IMR-90 (cell line): ENCODE measurements around the gene SLC22A25. TPM values are rescaled to one million over a fixed set of nuclear protein-coding genes. Genes with fewer than 3 reads are reported as not detected.

ENCODE experiments used
- ATAC-seq: fragments of 200-7000 bp; cut with Tn5 transposase; 2 replicates; pipeline ENCODE4 v1.9.1; 2020; ENCODE audit warnings: low read depth, mild to moderate bottlenecking, moderate library complexity
- Bru-seq: library from RNA; stranded (reverse); fragments of 400-500 nt; gene quantifications from one replicate; lab custom pipeline; 2021; lab: Mats Ljungman, UMichigan
- BruChase-seq, 2 experiments: library from RNA; stranded (reverse); fragments of 400-500 nt; gene quantifications; one replicate each; lab custom pipeline; 2021; lab: Mats Ljungman, UMichigan
- BruUV-seq: library from RNA; stranded (reverse); fragments of 400-500 nt; replicated peaks from 2 replicates; lab custom pipeline; 2021; lab: Mats Ljungman, UMichigan
- CTCF ChIA-PET: fragments of 300-600 bp; formaldehyde crosslinking; extraction: SDS; loops from one replicate; lab custom pipeline; 2021; ENCODE audit warnings: antibody characterized with exemption; lab: Yijun Ruan, JAX
- POLR2A ChIA-PET: fragments of 300-600 bp; sonication (Branson Sonifier 250); formaldehyde crosslinking; loops from one replicate; lab custom pipeline; 2022; ENCODE audit warnings: antibody characterized with exemption; ENCODE audit not compliant: unreplicated experiment; lab: Charles Lee
- DNase-seq: peaks from one replicate; pipeline ENCODE4 v3.0.0; 2013
- H2AFZ ChIP-seq: replicated peaks from 2 replicates; pipeline ENCODE3; 2013; ENCODE audit warnings: low read length, mild to moderate bottlenecking; ENCODE audit not compliant: poor library complexity
- H2AK5ac ChIP-seq: 2 replicates; pipeline ENCODE4 v1.6.1; 2013; ENCODE audit warnings: low read depth, low read length, inconsistent platforms
- H2AK9ac ChIP-seq: replicated peaks from 2 replicates; pipeline ENCODE3; 2013; ENCODE audit warnings: mild to moderate bottlenecking, low read depth, low read length, moderate library complexity; ENCODE audit not compliant: poor library complexity
- H2BK120ac ChIP-seq: 2 replicates; pipeline ENCODE4 v1.6.1; 2013; ENCODE audit warnings: low read depth, low read length, inconsistent platforms
- H2BK15ac ChIP-seq: 3 replicates; pipeline ENCODE4 v1.6.1; 2013; ENCODE audit warnings: low read depth, low read length, inconsistent platforms
- H2BK20ac ChIP-seq: 2 replicates; pipeline ENCODE4 v1.6.1; 2013; ENCODE audit warnings: low read depth, mild to moderate bottlenecking, inconsistent platforms, low read length, moderate library complexity
- H2BK5ac ChIP-seq: 2 replicates; pipeline ENCODE4 v1.6.1; 2013; ENCODE audit warnings: mild to moderate bottlenecking, low read depth, low read length, inconsistent platforms; ENCODE audit not compliant: poor library complexity, severe bottlenecking
- H3K14ac ChIP-seq: replicated peaks from 2 replicates; pipeline ENCODE4 v1.6.1; 2013; ENCODE audit warnings: low read depth, low read length, inconsistent platforms
- H3K18ac ChIP-seq: 2 replicates; pipeline ENCODE4 v1.6.1; 2013; ENCODE audit warnings: low read depth, low read length, control low read depth
- H3K23ac ChIP-seq: 2 replicates; pipeline ENCODE4 v1.6.1; 2013; ENCODE audit warnings: low read depth, low read length, inconsistent platforms
- H3K27ac ChIP-seq: 2 replicates; pipeline ENCODE4 v1.5.1; 2013; ENCODE audit warnings: mild to moderate bottlenecking, control low read depth, low read length; ENCODE audit not compliant: insufficient read depth
- H3K27me3 ChIP-seq: 2 replicates; pipeline ENCODE4 v1.6.1; 2013; ENCODE audit warnings: low read length; ENCODE audit not compliant: control insufficient read depth, insufficient read depth
- H3K36me3 ChIP-seq: 2 replicates; pipeline ENCODE4 v1.6.1; 2013; ENCODE audit warnings: low read length, mixed read lengths; ENCODE audit not compliant: control insufficient read depth, insufficient read depth
- H3K4ac ChIP-seq: 2 replicates; pipeline ENCODE4 v1.6.1; 2013; ENCODE audit warnings: low read depth, low read length, inconsistent platforms
- H3K4me1 ChIP-seq: 2 replicates; pipeline ENCODE4 v1.6.1; 2013; ENCODE audit warnings: low read length, mixed read lengths; ENCODE audit not compliant: control insufficient read depth, insufficient read depth
- H3K4me2 ChIP-seq: 2 replicates; pipeline ENCODE4 v1.6.1; 2013; ENCODE audit warnings: low read depth, mild to moderate bottlenecking, control low read depth, low read length, moderate library complexity
- H3K4me3 ChIP-seq: 2 replicates; pipeline ENCODE4 v1.5.1; 2013; ENCODE audit warnings: low read depth, mild to moderate bottlenecking, control low read depth, low read length, moderate library complexity; ENCODE audit not compliant: insufficient read depth
- H3K56ac ChIP-seq: 2 replicates; pipeline ENCODE4 v1.6.1; 2013; ENCODE audit warnings: low read length, inconsistent platforms; ENCODE audit not compliant: insufficient read depth; ENCODE audit errors: extremely low read depth
- H3K79me1 ChIP-seq, 2 experiments: 2 replicates each; pipeline ENCODE4 v1.6.1; 2013; ENCODE audit warnings: low read length in 2 of 2, inconsistent platforms in 1 of 2, low read depth in 1 of 2
- H3K9ac ChIP-seq: 2 replicates; pipeline ENCODE4 v1.6.1; 2013; ENCODE audit warnings: low read depth, low read length, control low read depth
- H3K9me1 ChIP-seq: 2 replicates; pipeline ENCODE4 v1.6.1; 2013; ENCODE audit warnings: low read length, inconsistent platforms; ENCODE audit not compliant: insufficient read depth
- H3K9me3 ChIP-seq: 2 replicates; pipeline ENCODE4 v1.6.1; 2013; ENCODE audit warnings: low read length; ENCODE audit not compliant: control insufficient read depth, insufficient read depth
- H4K20me1 ChIP-seq: 2 replicates; pipeline ENCODE4 v1.6.1; 2013; ENCODE audit warnings: low read length, inconsistent platforms; ENCODE audit not compliant: insufficient read depth
- H4K5ac ChIP-seq: 2 replicates; pipeline ENCODE4 v1.6.1; 2013; ENCODE audit warnings: mild to moderate bottlenecking, low read depth, low read length, control low read depth
- H4K8ac ChIP-seq, 2 experiments: 2 replicates each; pipeline ENCODE4 v1.6.1; 2013; ENCODE audit warnings: low read depth in 2 of 2, low read length in 2 of 2, control low read depth in 1 of 2, inconsistent platforms in 1 of 2
- H4K91ac ChIP-seq: 2 replicates; pipeline ENCODE4 v1.6.1; 2013; ENCODE audit warnings: low read depth, low read length, inconsistent platforms; ENCODE audit not compliant: insufficient read depth
- BHLHE40 ChIP-seq: fragments of 150-350 bp; IDR thresholded peaks from 2 replicates; pipeline ENCODE4 v1.6.1; 2016; ENCODE audit warnings: mild to moderate bottlenecking, low read depth, low read length
- CEBPB ChIP-seq: IDR thresholded peaks from 2 replicates; pipeline ENCODE4 v1.6.1; 2012; ENCODE audit warnings: low read depth, low read length, improper control_type of control experiment
- CHD1 ChIP-seq: IDR thresholded peaks from 2 replicates; pipeline ENCODE4 v1.6.1; 2012; ENCODE audit warnings: low read depth, low read length, improper control_type of control experiment
- CTCF ChIP-seq: conservative IDR thresholded peaks from 2 replicates; pipeline ENCODE4 v1.5.1; 2012; ENCODE audit warnings: mild to moderate bottlenecking, low read depth, low read length, improper control_type of control experiment
- ELK1 ChIP-seq: fragments of 150-350 bp; IDR thresholded peaks from 2 replicates; pipeline ENCODE4 v1.6.1; 2016; ENCODE audit warnings: low read depth, mild to moderate bottlenecking, low read length, moderate library complexity, borderline replicate concordance
- FOS ChIP-seq: fragments of 150-350 bp; IDR thresholded peaks from 2 replicates; pipeline ENCODE4 v1.6.1; 2016; ENCODE audit warnings: low read depth, low read length
- MAFK ChIP-seq: IDR thresholded peaks from 2 replicates; pipeline ENCODE4 v1.6.1; 2012; ENCODE audit warnings: low read depth, low read length, improper control_type of control experiment
- MXI1 ChIP-seq: IDR thresholded peaks from 2 replicates; pipeline ENCODE4 v1.6.1; 2012; ENCODE audit warnings: low read depth, mild to moderate bottlenecking, low read length, moderate library complexity, borderline replicate concordance
- NFE2L2 ChIP-seq: fragments of 150-350 bp; IDR thresholded peaks from 2 replicates; pipeline ENCODE4 v1.6.1; 2016; ENCODE audit warnings: low read depth, mild to moderate bottlenecking, low read length
- POLR2A ChIP-seq: IDR thresholded peaks from 2 replicates; pipeline ENCODE4 v1.6.1; 2012; ENCODE audit warnings: mild to moderate bottlenecking, low read depth, low read length
- RAD21 ChIP-seq: IDR thresholded peaks from 2 replicates; pipeline ENCODE4 v1.6.1; 2012; ENCODE audit warnings: low read length, improper control_type of control experiment
- RCOR1 ChIP-seq: IDR thresholded peaks from 2 replicates; pipeline ENCODE4 v1.6.1; 2012; ENCODE audit warnings: mild to moderate bottlenecking, low read length, improper control_type of control experiment; ENCODE audit not compliant: insufficient replicate concordance
- RFX5 ChIP-seq: IDR thresholded peaks from 2 replicates; pipeline ENCODE4 v1.8.0; 2012; ENCODE audit warnings: low read depth, mild to moderate bottlenecking, low read length, moderate library complexity
- SMC3 ChIP-seq: fragments of 150-350 bp; IDR thresholded peaks from 2 replicates; pipeline ENCODE4 v1.6.1; 2016; ENCODE audit warnings: low read depth, mild to moderate bottlenecking, antibody characterized with exemption, low read length, moderate library complexity
- WGBS, 2 experiments: methylation state at CpG; one replicate each; pipeline versions ENCODE4 v1.1.5 to v1.1.7; 2013; ENCODE audit warnings: missing lambda C conversion rate in 2 of 2; ENCODE audit not compliant: insufficient read length in 1 of 2; ENCODE audit errors: extremely low coverage in 2 of 2; 5-methylcytosine and 5-hydroxymethylcytosine counted together
- dilution Hi-C: fragments of 300-500 bp; cut with HindIII; formaldehyde crosslinking; loops from one replicate; pipeline ENCODE4 v1.14.3; 2018; ENCODE audit warnings: low sequenced_read_pairs; ENCODE audit not compliant: unreplicated experiment
- in situ Hi-C: fragments of 300-500 bp; cut with MboI; formaldehyde crosslinking; loops from 3 replicates; pipeline ENCODE4 v1.14.3; 2019; ENCODE audit warnings: low sequenced_read_pairs, inconsistent platforms, mixed read lengths
- intact Hi-C: fragments of 100-400 bp; cut with micrococcal nuclease; formaldehyde crosslinking; loops from 2 replicates; pipeline ENCODE4 v1.10.0; 2022
- long read RNA-seq: library from polyadenylated mRNA; unstranded; transcript quantifications from one replicate; pipeline ENCODE4 v2.0.0, GENCODE V29; 2021; ENCODE audit not compliant: unreplicated experiment
- polyA plus RNA-seq, 3 experiments: library from polyadenylated mRNA; depleted of rRNA; stranded (reverse); fragments of >200 nt; gene quantifications; 2 replicates each; pipeline ENCODE4 v1.2.3, GENCODE V29; 2012; ENCODE audit warnings: low replicate concordance in 1 of 3
- total RNA-seq: library from RNA; depleted of rRNA; stranded (reverse); fragments of >200 nt; gene quantifications from 2 replicates; pipeline ENCODE4 v1.2.3, GENCODE V29; 2012; rRNA removed
- TF ChIP-seq, protein P1 (sequence below): fragments of 150-350 bp; IDR thresholded peaks from 2 replicates; pipeline ENCODE4 v1.6.1; 2017; ENCODE audit warnings: mild to moderate bottlenecking, antibody characterized with exemption, low read length, low read depth

The SLC22A25 gene
- total RNA-seq (not detected in 2 replicates), polyA plus RNA-seq (2012; rRNA removed) (not detected in 2 replicates), Bru-seq, nascent RNA (not detected), BruChase-seq, experiment 1, labeled RNA remaining after a 6-hour chase (not detected), BruChase-seq, experiment 2, labeled RNA remaining after a 2-hour chase (not detected)
- not detected in 2 replicates for polyA plus RNA-seq (2012; cell fraction: cytosol; rRNA removed)
- polyA plus RNA-seq (2012; cell fraction: nucleus; rRNA removed; ENCODE audit: low replicate concordance), result not detected in 2 replicates
- long read RNA-seq, result 0 reads

DNA sequence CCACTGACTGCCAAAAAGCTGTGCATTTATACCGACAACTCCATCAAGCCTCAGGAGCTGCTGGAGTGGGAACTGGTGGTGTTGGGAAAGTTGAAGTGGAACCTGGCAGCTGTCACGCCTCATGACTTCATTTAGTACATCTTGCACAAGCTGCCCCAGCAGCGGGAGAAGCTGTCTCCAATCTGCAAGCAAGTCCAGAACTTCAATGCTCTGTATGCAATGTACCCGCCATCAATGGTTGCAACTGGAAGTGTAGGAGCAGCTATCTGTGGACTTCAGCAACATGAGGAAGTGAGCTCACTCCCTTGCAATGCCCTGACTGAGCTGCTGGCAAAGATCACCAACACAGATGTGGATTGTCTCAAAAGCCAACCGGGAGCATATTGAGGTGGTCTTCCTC, at the start of gene SLC22A25:
TSS of gene SLC22A25 (minus strand) at position 67 of the 400 bp plus-strand sequence. CDS start 13,947 bp downstream, outside the sequence.
- no peak for TF ChIP-seq CEBPB
- TF ChIP-seq RFX5, result no peak
- TF ChIP-seq ELK1, result no peak
- no peak for TF ChIP-seq MAFK
- no peak for TF ChIP-seq MXI1
- TF ChIP-seq CHD1, result no peak
- TF ChIP-seq RAD21, result no peak
- TF ChIP-seq BHLHE40, result no peak
- no peak for TF ChIP-seq NFE2L2
- no peak for TF ChIP-seq RCOR1
- TF ChIP-seq POLR2A, result no peak
- TF ChIP-seq, protein P1, sequence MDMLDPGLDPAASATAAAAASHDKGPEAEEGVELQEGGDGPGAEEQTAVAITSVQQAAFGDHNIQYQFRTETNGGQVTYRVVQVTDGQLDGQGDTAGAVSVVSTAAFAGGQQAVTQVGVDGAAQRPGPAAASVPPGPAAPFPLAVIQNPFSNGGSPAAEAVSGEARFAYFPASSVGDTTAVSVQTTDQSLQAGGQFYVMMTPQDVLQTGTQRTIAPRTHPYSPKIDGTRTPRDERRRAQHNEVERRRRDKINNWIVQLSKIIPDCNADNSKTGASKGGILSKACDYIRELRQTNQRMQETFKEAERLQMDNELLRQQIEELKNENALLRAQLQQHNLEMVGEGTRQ, result no peak
- no peak for TF ChIP-seq CTCF
- TF ChIP-seq SMC3, result no peak
- no peak for TF ChIP-seq FOS
- Histone ChIP-seq H2BK15ac (no peak within 1 kb of the TSS), H3K4ac (no peak within 1 kb of the TSS), H3K23ac (no peak within 1 kb of the TSS), H3K79me1 (no peaks in the 10 kb centered on the region), H4K5ac (no peak within 1 kb of the TSS), H3K9ac (no peak within 1 kb of the TSS), H4K91ac (no peak within 1 kb of the TSS), H3K36me3 (no peaks in the 10 kb centered on the region), H3K4me3 (no peak within 1 kb of the TSS), H2BK20ac (no peak within 1 kb of the TSS), H2AFZ (no peak within 1 kb of the TSS), H3K9me3 (no peaks in the 10 kb centered on the region), H2BK120ac (no peak within 1 kb of the TSS), H3K27me3 (no peaks in the 10 kb centered on the region; the same call in 1 of the 2 replicates), H3K27ac (no peak within 1 kb of the TSS), H3K14ac (no peak within 1 kb of the TSS), H2BK5ac (no peak within 1 kb of the TSS), H3K56ac (no peak within 1 kb of the TSS), H3K4me1 (no peaks in the 10 kb centered on the region), H3K9me1 (no peaks in the 10 kb centered on the region), H2AK9ac (no peak within 1 kb of the TSS), H2AK5ac (no peak within 1 kb of the TSS), H4K20me1 (no peaks in the 10 kb centered on the region), H3K4me2 (no peak within 1 kb of the TSS), H3K18ac (no peak within 1 kb of the TSS), H4K8ac (no peak within 1 kb of the TSS)
- WGBS, 2 experiments, result no CpG with 5 or more reads among the region's 5 CpGs
- ATAC-seq (no peak), DNase-seq (no peak)
- POLR2A ChIA-PET, result no interaction called here
- no TSS peak for BruUV-seq
- in situ Hi-C loops (no loop called here), intact Hi-C loops (no loop called here), dilution Hi-C loops (no loop called here)
- CTCF ChIA-PET, result no interaction called here
